Measurements from ENCODE around the gene KRTAP10-1. TPM values are rescaled to one million over a fixed set of nuclear protein-coding genes. Genes with fewer than 3 reads are reported as not detected.

KRTAP10-1 gene
- total RNA-seq, 1 donor from 2014 or later: not detected

- no peak for TF ChIP-seq CTCF (IDR thresholded peaks at IDR 0.05)
- H3K4me1 ChIP-seq: no peaks in the 10 kb centered on the region
Measured at GRCh38 chr21:44568261-44568660, 28.3 kb upstream of the KRTAP10-1 start.

GRCh38 chr21:44567481-44568171, 27.6 kb upstream of the KRTAP10-1 start:
- H3K27ac ChIP-seq: no peak overlapping the region
- no peak for DNase-seq (ENCODE audit: low spot score in 2 of 2)
- peaks cover 0 to 5% of the 10 kb centered on the region in 2 donors for H3K9me3 ChIP-seq
- no peaks in the 10 kb centered on the region for H3K27me3 ChIP-seq
- no peak for TF ChIP-seq CTCF (IDR thresholded peaks at IDR 0.05)
- intact Hi-C loops (cut with DNase I): no loop called here
- H3K36me3 ChIP-seq: no peaks in the 10 kb centered on the region
- H3K4me1 ChIP-seq: no peaks in the 10 kb centered on the region
- no peak overlapping the region for H3K4me3 ChIP-seq

More at GRCh38 chr21:44568261-44568660, 28.3 kb upstream of the KRTAP10-1 start:
- Histone ChIP-seq H3K36me3 (no peaks in the 10 kb centered on the region), H3K4me3 (no peak overlapping the region), H3K9me3 (no peaks in the 10 kb centered on the region), H3K27me3 (no peaks in the 10 kb centered on the region), H3K27ac (no peak overlapping the region)
- intact Hi-C loops (cut with DNase I): no loop called here
- no peak for DNase-seq (ENCODE audit: low spot score in 2 of 2)

GRCh38 chr21:44566403-44566802, 26.4 kb upstream of the KRTAP10-1 start:
- no peak for DNase-seq (ENCODE audit: low spot score in 2 of 2)
- Histone ChIP-seq H3K36me3 (no peaks in the 10 kb centered on the region), H3K4me3 (no peak overlapping the region), H3K4me1 (no peaks in the 10 kb centered on the region), H3K27me3 (no peaks in the 10 kb centered on the region), H3K9me3 (peaks cover 0 to 12% of the 10 kb centered on the region in 2 donors), H3K27ac (no peak overlapping the region)
- intact Hi-C loops (cut with DNase I): no loop called here
- TF ChIP-seq CTCF (IDR thresholded peaks at IDR 0.05): no peak

- no peaks in the 10 kb centered on the region for H3K4me1 ChIP-seq
- peaks cover 0 to 12% of the 10 kb centered on the region in 2 donors for H3K9me3 ChIP-seq
- no peak overlapping the region for H3K27ac ChIP-seq
- H3K4me3 ChIP-seq: no peak overlapping the region
- H3K27me3 ChIP-seq: no peaks in the 10 kb centered on the region
- no peaks in the 10 kb centered on the region for H3K36me3 ChIP-seq
- TF ChIP-seq CTCF (IDR thresholded peaks at IDR 0.05): no peak
- DNase-seq (ENCODE audit: low spot score in 2 of 2): no peak
- intact Hi-C loops (cut with DNase I): no loop called here
Measured at GRCh38 chr21:44564886-44565598, 25.0 kb upstream of the KRTAP10-1 start.

- Histone ChIP-seq H3K27ac (no peak overlapping the region), H3K4me3 (no peak overlapping the region), H3K9me3 (peaks cover 0 to 12% of the 10 kb centered on the region in 2 donors), H3K36me3 (no peaks in the 10 kb centered on the region), H3K27me3 (no peaks in the 10 kb centered on the region), H3K4me1 (no peaks in the 10 kb centered on the region)
- TF ChIP-seq CTCF (IDR thresholded peaks at IDR 0.05): no peak
- intact Hi-C loops (cut with DNase I): no loop called here
- no peak for DNase-seq (ENCODE audit: low spot score in 2 of 2)
Measured at GRCh38 chr21:44564099-44564498, 24.1 kb upstream of the KRTAP10-1 start.
